Measurements from ENCODE around the gene APBB2. TPM values are rescaled to one million over a fixed set of nuclear protein-coding genes. Genes with fewer than 3 reads are reported as not detected.
A peak's percentile ranks its signal among the peaks of the same experiment; 100 is the strongest.
"Not testable (repeated sequence)": the region's sequence is repeated elsewhere in the genome, so short reads cannot be mapped to it uniquely, and the experiment has no call there.

The APBB2 gene
- total and polyA plus RNA-seq, 3 experiments from 2014 or later, result 0.86 to 1.1 TPM; not detected in 1

DNA sequence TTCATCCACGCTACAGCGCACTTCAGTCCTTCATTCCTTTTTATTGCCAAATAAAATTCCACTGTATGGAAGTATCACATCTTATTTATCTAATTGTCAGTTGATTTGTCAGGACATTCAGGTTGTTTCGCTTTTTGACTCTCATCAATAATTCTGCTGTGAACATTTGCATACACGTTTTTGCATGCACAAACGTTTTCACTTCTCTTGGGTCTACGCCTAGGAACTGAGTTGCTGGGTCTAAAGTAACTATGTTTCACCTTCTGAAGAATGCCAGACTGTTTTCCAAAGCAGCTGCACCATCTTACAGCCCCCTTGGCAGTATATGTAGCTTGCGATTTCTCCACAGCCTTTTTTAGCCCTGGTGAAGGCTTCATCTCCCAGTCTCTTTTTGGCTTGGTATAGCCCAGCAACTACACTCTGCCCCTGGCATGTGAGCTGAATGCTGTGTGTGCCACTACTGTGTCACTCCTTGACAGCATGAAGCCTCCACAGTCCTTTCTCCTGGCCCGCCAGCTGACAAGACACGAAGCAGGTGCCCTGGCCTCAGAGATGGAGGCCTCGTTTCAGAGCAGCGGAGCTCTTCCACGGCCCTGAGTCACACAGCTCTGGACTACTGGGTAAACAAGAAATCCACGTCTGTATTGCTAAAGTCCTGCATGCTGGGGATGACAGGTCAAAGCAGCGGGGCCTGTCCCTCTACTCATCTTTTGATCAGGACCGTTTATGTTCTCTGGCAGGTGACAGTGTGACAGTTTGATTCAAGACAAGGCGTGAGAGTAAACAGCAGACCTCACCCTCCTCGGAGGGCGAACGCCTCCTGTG is 389.1 kb downstream of the APBB2 start:
- Mint-ChIP-seq H3K4me3 (no peak overlapping the region), H3K36me3 (no peaks in the 10 kb centered on the region), H3K27ac (no peak overlapping the region), H3K9me3 (peaks cover 0 to 4% (median 0%) of the 10 kb centered on the region in 5 donors), H3K27me3 (peaks cover 2 to 13% of the 10 kb centered on the region in 2 donors), H3K4me1 (peaks cover 0 to 6% (median 0%) of the 10 kb centered on the region in 3 donors)
- ChIA-PET CTCF (interaction anchor here (1.4 kb wide), 1 partner anchor 16 kb away, joined by 4 read pairs; no protein-coding TSS in a partner anchor), POLR2A (no interaction called here)
- H3K27me3 ChIP-seq (ENCODE audit: insufficient read depth, low read length, poor library complexity, severe bottlenecking), result no peaks in the 10 kb centered on the region
- no peak overlapping the region for H3K4me3 ChIP-seq (ENCODE audit: low read length)
- no peaks in the 10 kb centered on the region for H3K36me3 ChIP-seq (ENCODE audit: insufficient read depth, low read length)
- DNase-seq, result no peak
- H3K27ac ChIP-seq (ENCODE audit: low read depth, low read length), result no peak overlapping the region
- H3K9me3 ChIP-seq (ENCODE audit: low read length), result no peaks in the 10 kb centered on the region
- no peaks in the 10 kb centered on the region for H3K4me1 ChIP-seq (ENCODE audit: insufficient read depth, low read length)

DNA sequence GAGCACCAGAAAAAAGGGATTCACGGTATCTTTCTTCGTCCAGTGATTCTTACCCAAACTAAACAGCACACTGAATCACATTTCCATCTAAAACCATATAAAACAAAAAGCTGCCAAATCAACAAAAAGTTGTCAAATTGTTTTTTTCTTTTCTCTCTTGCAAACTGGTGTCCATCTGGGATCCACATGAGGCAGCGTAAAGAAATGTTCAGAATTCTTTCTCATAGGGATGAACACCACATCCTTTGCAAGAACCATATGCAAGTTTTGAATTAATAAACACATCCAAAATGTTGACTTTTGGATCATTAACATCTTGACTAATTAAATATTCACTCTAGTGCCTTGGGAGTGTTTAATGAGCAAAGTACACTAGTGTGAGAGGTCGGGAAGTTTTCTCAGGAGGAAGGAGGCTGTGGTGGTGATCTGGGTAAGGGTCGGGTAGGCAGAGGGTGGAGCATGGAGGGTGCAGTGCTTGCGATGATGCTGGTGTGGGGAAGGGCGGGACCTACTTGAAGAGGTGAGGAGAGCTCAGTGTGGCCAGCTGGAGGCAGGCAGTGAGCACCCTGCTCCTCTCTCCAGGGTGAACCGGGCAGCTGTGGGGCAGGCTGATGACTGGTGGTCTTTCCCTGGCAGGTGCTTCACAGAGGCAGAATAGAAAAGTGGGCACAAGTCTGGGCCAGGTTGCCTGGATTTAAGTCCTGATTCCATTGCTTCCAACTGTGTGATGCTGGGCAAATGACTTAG is 391.7 kb downstream of the APBB2 start:
- Histone ChIP-seq H3K9me3 (ENCODE audit: low read length) (no peaks in the 10 kb centered on the region), H3K4me3 (ENCODE audit: low read length) (no peak overlapping the region), H3K27me3 (ENCODE audit: insufficient read depth, low read length, poor library complexity, severe bottlenecking) (no peaks in the 10 kb centered on the region), H3K4me1 (ENCODE audit: insufficient read depth, low read length) (no peaks in the 10 kb centered on the region), H3K36me3 (ENCODE audit: insufficient read depth, low read length) (no peaks in the 10 kb centered on the region), H3K27ac (ENCODE audit: low read depth, low read length) (no peak overlapping the region)
- Mint-ChIP-seq H3K36me3 (no peaks in the 10 kb centered on the region), H3K4me1 (peaks cover 0 to 6% (median 0%) of the 10 kb centered on the region in 3 donors), H3K27me3 (no peaks in the 10 kb centered on the region), H3K27ac (no peak overlapping the region), H3K4me3 (no peak overlapping the region), H3K9me3 (no peaks in the 10 kb centered on the region)
- ChIA-PET CTCF (no interaction called here), POLR2A (no interaction called here)
- no peak for DNase-seq

DNA sequence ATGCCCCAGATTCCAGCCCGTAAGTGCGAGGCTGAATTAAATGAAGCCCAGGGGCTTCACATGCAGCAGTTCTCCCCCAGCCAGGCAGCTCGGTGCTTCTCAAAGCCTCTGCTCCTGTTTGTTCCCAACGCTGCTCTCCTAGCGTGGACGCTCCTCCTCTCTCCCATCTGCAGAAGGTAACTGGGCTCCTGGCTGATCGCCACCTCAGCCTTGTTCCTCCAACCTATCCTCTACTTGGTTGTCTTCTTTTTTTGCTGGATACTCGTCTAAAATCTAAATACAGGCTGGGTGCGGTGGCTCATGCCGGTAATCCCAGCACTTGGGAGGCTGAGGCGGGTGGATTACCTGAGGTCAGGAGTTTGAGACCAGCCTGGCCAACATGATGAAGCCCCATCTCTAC is 394.2 kb downstream of the APBB2 start:
- no peak overlapping the region for H3K27ac ChIP-seq (ENCODE audit: low read depth, low read length)
- H3K4me3 Mint-ChIP-seq, result no peak overlapping the region
- H3K4me1 ChIP-seq (ENCODE audit: insufficient read depth, low read length), result no peaks in the 10 kb centered on the region
- no peaks in the 10 kb centered on the region for H3K9me3 ChIP-seq (ENCODE audit: low read length)
- ChIA-PET POLR2A (no interaction called here), CTCF (no interaction called here)
- DNase-seq, result no peak
- no peaks in the 10 kb centered on the region for H3K9me3 Mint-ChIP-seq
- H3K27ac Mint-ChIP-seq, result no peak overlapping the region
- H3K36me3 Mint-ChIP-seq, result no peaks in the 10 kb centered on the region
- no peaks in the 10 kb centered on the region for H3K27me3 ChIP-seq (ENCODE audit: insufficient read depth, low read length, poor library complexity, severe bottlenecking)
- H3K4me1 Mint-ChIP-seq, result no peaks in the 10 kb centered on the region
- no peak overlapping the region for H3K4me3 ChIP-seq (ENCODE audit: low read length)
- H3K27me3 Mint-ChIP-seq, result no peaks in the 10 kb centered on the region
- no peaks in the 10 kb centered on the region for H3K36me3 ChIP-seq (ENCODE audit: insufficient read depth, low read length)

DNA sequence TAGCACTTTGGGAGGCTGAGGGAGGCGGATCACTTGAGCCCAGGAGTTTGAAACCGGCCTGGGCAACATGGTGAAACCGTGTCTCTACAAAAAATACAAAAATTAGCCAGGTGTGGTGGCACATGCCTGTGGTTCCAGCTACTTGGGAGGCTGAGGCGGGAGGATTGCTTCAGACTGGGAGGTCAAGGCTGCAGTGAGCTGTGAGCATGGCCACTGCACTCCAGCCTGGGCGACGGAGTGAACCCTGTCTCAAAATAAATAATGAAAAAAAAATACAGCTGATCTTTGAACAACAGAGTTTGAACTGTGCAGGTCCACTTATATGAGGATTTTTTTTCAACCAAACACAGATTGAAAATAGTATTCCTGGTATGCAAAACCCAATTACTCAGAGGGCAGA is 397.2 kb downstream of the APBB2 start:
- CTCF ChIA-PET; H3K4me1 ChIP-seq (ENCODE audit: insufficient read depth, low read length); H3K36me3 Mint-ChIP-seq; H3K27me3 Mint-ChIP-seq; POLR2A ChIA-PET; H3K9me3 ChIP-seq (ENCODE audit: low read length); H3K4me1 Mint-ChIP-seq; H3K4me3 Mint-ChIP-seq; DNase-seq; H3K27ac Mint-ChIP-seq; H3K4me3 ChIP-seq (ENCODE audit: low read length); H3K9me3 Mint-ChIP-seq; H3K36me3 ChIP-seq (ENCODE audit: insufficient read depth, low read length); H3K27ac ChIP-seq (ENCODE audit: low read depth, low read length); H3K27me3 ChIP-seq (ENCODE audit: insufficient read depth, low read length, poor library complexity, severe bottlenecking): not testable (repeated sequence)

DNA sequence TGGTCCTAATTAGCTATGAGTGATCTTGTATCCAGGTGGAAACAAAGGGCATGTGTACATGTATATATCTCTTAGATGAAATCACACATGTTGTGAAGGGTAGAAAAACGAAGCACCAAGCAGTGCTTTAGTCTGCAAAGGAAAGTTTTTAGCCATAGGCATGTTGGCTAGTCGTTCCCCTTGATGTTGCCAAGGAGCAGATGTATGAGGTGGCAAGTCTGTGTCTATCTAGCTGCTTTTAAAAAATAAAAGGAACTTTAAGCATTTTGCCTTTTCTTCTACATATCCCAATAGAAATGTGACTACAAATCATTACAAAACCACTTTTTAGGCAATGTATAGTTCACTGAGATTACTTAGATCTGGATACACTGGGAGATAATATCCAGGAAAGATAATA is 401.5 kb downstream of the APBB2 start:
- Mint-ChIP-seq H3K9me3 (no peaks in the 10 kb centered on the region), H3K4me1 (no peaks in the 10 kb centered on the region), H3K36me3 (no peaks in the 10 kb centered on the region), H3K4me3 (no peak overlapping the region), H3K27me3 (peaks cover 0 to 8% of the 10 kb centered on the region in 2 donors), H3K27ac (no peak overlapping the region)
- H3K4me1 ChIP-seq (ENCODE audit: insufficient read depth, low read length), result no peaks in the 10 kb centered on the region
- DNase-seq, result no peak
- no peak overlapping the region for H3K4me3 ChIP-seq (ENCODE audit: low read length)
- ChIA-PET POLR2A (no interaction called here), CTCF (no interaction called here)
- H3K27ac ChIP-seq (ENCODE audit: low read depth, low read length), result no peak overlapping the region
- no peaks in the 10 kb centered on the region for H3K27me3 ChIP-seq (ENCODE audit: insufficient read depth, low read length, poor library complexity, severe bottlenecking)
- no peaks in the 10 kb centered on the region for H3K36me3 ChIP-seq (ENCODE audit: insufficient read depth, low read length)
- no peaks in the 10 kb centered on the region for H3K9me3 ChIP-seq (ENCODE audit: low read length)

DNA sequence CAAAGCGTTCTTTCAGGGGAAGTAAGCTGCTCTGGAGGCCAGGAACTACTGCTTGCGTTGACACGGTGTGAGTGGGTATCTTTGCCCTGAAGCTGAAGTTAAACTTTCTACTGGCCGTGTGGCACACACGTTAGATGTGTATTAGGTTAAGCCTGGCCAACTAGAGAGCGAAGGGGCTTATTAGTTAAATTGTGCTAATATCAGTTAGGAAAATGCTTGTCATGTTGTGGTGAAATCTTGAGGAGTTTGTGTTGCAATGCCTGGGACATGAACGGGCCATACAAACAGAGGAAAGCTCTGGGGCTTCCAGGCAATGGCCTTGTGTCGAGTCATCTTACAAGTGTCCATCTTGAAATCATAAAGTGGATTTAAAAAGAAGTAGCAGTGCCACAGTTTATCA is 402.0 kb downstream of the APBB2 start:
- DNase-seq, result no peak
- no peaks in the 10 kb centered on the region for H3K36me3 ChIP-seq (ENCODE audit: insufficient read depth, low read length)
- peaks cover 0 to 8% of the 10 kb centered on the region in 2 donors for H3K27me3 Mint-ChIP-seq
- H3K9me3 ChIP-seq (ENCODE audit: low read length), result no peaks in the 10 kb centered on the region
- H3K27me3 ChIP-seq (ENCODE audit: insufficient read depth, low read length, poor library complexity, severe bottlenecking), result no peaks in the 10 kb centered on the region
- no peaks in the 10 kb centered on the region for H3K4me1 ChIP-seq (ENCODE audit: insufficient read depth, low read length)
- H3K36me3 Mint-ChIP-seq, result no peaks in the 10 kb centered on the region
- no peaks in the 10 kb centered on the region for H3K4me1 Mint-ChIP-seq
- POLR2A ChIA-PET, result no interaction called here
- H3K27ac ChIP-seq (ENCODE audit: low read depth, low read length), result no peak overlapping the region
- CTCF ChIA-PET, result no interaction called here
- no peaks in the 10 kb centered on the region for H3K9me3 Mint-ChIP-seq
- no peak overlapping the region for H3K4me3 Mint-ChIP-seq
- H3K4me3 ChIP-seq (ENCODE audit: low read length), result no peak overlapping the region
- H3K27ac Mint-ChIP-seq, result peak overlapping the region in 1 of 8 donors; percentile 1

DNA sequence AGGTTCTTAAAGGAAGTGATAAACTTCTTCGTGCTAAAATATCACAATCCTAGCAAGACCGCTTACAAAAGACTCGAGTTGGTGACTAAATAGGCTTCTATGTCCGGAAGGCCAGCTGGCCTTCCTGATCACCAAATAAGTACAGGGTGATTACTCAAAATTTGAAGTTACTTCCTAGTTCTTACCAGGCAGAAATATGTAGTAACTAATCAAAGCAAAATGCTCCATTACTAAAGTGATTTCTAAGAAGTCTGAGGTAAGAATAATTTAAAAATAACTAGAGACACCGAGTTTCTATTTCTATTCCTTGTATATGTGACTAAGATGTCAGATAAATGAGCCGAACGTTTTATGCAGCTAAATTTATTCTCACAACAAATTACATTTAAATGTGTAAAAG is 402.4 kb downstream of the APBB2 start:
- no peaks in the 10 kb centered on the region for H3K27me3 ChIP-seq (ENCODE audit: insufficient read depth, low read length, poor library complexity, severe bottlenecking)
- no peaks in the 10 kb centered on the region for H3K36me3 ChIP-seq (ENCODE audit: insufficient read depth, low read length)
- no peaks in the 10 kb centered on the region for H3K9me3 ChIP-seq (ENCODE audit: low read length)
- H3K4me3 ChIP-seq (ENCODE audit: low read length), result no peak overlapping the region
- POLR2A ChIA-PET, result no interaction called here
- no peaks in the 10 kb centered on the region for H3K4me1 ChIP-seq (ENCODE audit: insufficient read depth, low read length)
- no peak overlapping the region for H3K4me3 Mint-ChIP-seq
- peaks cover 0 to under 1% (median 0%) of the 10 kb centered on the region in 5 donors for H3K9me3 Mint-ChIP-seq
- CTCF ChIA-PET, result no interaction called here
- DNase-seq, result no peak
- H3K36me3 Mint-ChIP-seq, result no peaks in the 10 kb centered on the region
- H3K27ac Mint-ChIP-seq, result no peak overlapping the region
- no peak overlapping the region for H3K27ac ChIP-seq (ENCODE audit: low read depth, low read length)
- no peaks in the 10 kb centered on the region for H3K4me1 Mint-ChIP-seq
- H3K27me3 Mint-ChIP-seq, result peaks cover 0 to 8% of the 10 kb centered on the region in 2 donors

DNA sequence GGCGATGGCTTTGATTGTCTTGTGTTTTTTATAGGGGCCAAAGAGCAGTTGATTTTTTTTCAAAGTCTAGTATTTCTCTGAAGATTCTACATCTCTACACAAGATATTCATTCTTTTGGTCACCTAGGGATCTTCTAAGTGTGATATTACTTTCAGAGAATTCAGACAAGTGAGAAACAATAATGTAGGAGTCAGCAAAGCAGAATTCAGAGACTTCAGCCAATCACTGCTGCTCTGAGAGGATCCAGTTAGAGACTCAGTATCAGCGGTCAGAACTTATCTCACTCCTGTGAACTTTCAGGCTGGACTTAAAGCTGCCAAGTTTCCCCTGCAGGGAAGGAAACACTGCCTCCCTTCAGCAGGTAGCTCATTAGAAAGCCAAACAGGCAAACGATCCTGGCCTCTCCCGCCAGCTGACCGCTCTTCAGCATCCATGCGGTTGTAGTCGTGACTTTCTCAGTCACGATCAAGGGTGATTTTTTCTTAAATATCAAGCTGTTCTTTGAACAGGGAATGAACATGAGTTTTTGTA is 405.4 kb downstream of the APBB2 start:
- Mint-ChIP-seq H3K36me3 (no peaks in the 10 kb centered on the region), H3K4me3 (no peak overlapping the region), H3K27me3 (peaks cover 2 to 20% of the 10 kb centered on the region in 2 donors), H3K4me1 (no peaks in the 10 kb centered on the region), H3K27ac (no peak overlapping the region), H3K9me3 (peaks cover 0 to 2% (median 0%) of the 10 kb centered on the region in 5 donors)
- no peak for DNase-seq
- H3K27ac ChIP-seq (ENCODE audit: low read depth, low read length), result no peak overlapping the region
- no peaks in the 10 kb centered on the region for H3K9me3 ChIP-seq (ENCODE audit: low read length)
- no peak overlapping the region for H3K4me3 ChIP-seq (ENCODE audit: low read length)
- H3K4me1 ChIP-seq (ENCODE audit: insufficient read depth, low read length), result no peaks in the 10 kb centered on the region
- POLR2A ChIA-PET, result no interaction called here
- H3K27me3 ChIP-seq (ENCODE audit: insufficient read depth, low read length, poor library complexity, severe bottlenecking), result no peaks in the 10 kb centered on the region
- CTCF ChIA-PET, result no interaction called here
- H3K36me3 ChIP-seq (ENCODE audit: insufficient read depth, low read length), result no peaks in the 10 kb centered on the region
